Adrenal gland (tissue), 12 donors: ENCODE data around the gene APCDD1. TPM values are rescaled to one million over a fixed set of nuclear protein-coding genes. Genes with fewer than 3 reads are reported as not detected.

Experiments used
- DNase-seq, 7 donors: peaks; one replicate each; pipeline ENCODE4 v3.0.0-alpha.2; 2019 to 2020
- H3K27ac ChIP-seq, 5 donors: fragments of 200-600 bp; sonication (generic) in 4 of 5; 1 replicate in 3 of 5; 2 replicates in 2 of 5; pipeline versions ENCODE4 v1.5.1 to v1.8.0; 2016 to 2020; ENCODE audit warnings: mild to moderate bottlenecking in 1 of 5
- H3K27me3 ChIP-seq: fragments of 200-600 bp; 2 replicates; pipeline ENCODE4 v1.8.0; 2021
- H3K36me3 ChIP-seq, 2 donors: fragments of 200-600 bp; replicated peaks in 1 of 2; 1 replicate in 1 of 2; 2 replicates in 1 of 2; pipeline versions ENCODE4 v1.5.1 to v1.8.0; 2018 to 2022
- H3K4me1 ChIP-seq, 2 donors: fragments of 200-600 bp; replicated peaks in 1 of 2; 1 replicate in 1 of 2; 2 replicates in 1 of 2; pipeline versions ENCODE4 v1.5.1 to v1.8.0; 2018 to 2021
- H3K4me3 ChIP-seq, 4 donors: fragments of 200-600 bp; sonication (generic) in 3 of 4; one replicate each; pipeline ENCODE4 v1.5.1; 2016 to 2018
- H3K9me3 ChIP-seq, 3 donors: fragments of 200-600 bp; sonication (generic) in 1 of 3; replicated peaks in 1 of 3; 1 replicate in 2 of 3; 2 replicates in 1 of 3; pipeline versions ENCODE4 v1.5.1 to v1.8.0; 2016 to 2021
- POLR2A ChIP-seq, 2 donors: fragments of 450-650 bp; IDR thresholded peaks; one replicate each; pipeline ENCODE4 v1.6.1; 2017; ENCODE audit warnings: antibody characterized with exemption in 2 of 2, mild to moderate bottlenecking in 2 of 2, moderate library complexity in 1 of 2
- WGBS, 4 donors: extraction: QIAGEN DNeasy Blood & Tissue Kit in 2 of 4; methylation state at CpG; one replicate each; pipeline versions ENCODE4 v1.1.5 to v1.1.7; 2013 to 2017; 5-methylcytosine and 5-hydroxymethylcytosine counted together
- intact Hi-C, 2 donors: fragments of 100-400 bp; cut with DNase I; formaldehyde crosslinking; loops; one replicate each; pipeline versions ENCODE4 v1.14.1 to v1.15.0; 2022 to 2023
- polyA plus RNA-seq, 3 donors: library from polyadenylated mRNA; stranded (reverse); fragments of 200-250 nt in 2 of 3; fragments of 350-450 nt in 1 of 3; fragmentation: Illumina TruSeq in 1 of 3; extraction: RNeasy Lipid Tissue Mini Kit (QIAGEN cat#74804) in 1 of 3; gene quantifications; one replicate each; pipeline ENCODE4 v1.2.3, GENCODE V29; 2013 to 2014
- total RNA-seq, 9 donors: library from RNA; depleted of rRNA in 4 of 9; stranded (reverse); fragments of >200 nt in 4 of 9; fragments of 120-200 nt in 1 of 9; fragmentation: NEBNext Ultra II Directional in 1 of 9; extraction: Animal tissue kit (Norgen Biotek cat#: 25700) in 1 of 9; gene quantifications; one replicate each; pipeline versions ENCODE4 v1.1.0 to v1.2.4, GENCODE V29; 2013 to 2023
- TF ChIP-seq, protein P1 (sequence below), 6 experiments: fragments of 450-650 bp in 4 of 6; fragments of 200-600 bp in 2 of 6; sonication (generic) in 1 of 6; IDR thresholded peaks; 1 replicate in 5 of 6; 2 replicates in 1 of 6; pipeline versions ENCODE4 v1.5.1 to v1.8.0; 2016 to 2021; ENCODE audit warnings: antibody characterized with exemption in 6 of 6, mild to moderate bottlenecking in 2 of 6, moderate library complexity in 1 of 6
- donor health status: healthy with polysubstance abuse.
- donor health status: Bipolar disorder and iron deficiency.
- donor health status: DM: yes; HTN: yes; CAD: no.
- donor health status: DM: no; HTN: no; CAD: no.
- donor health status: DM: no; HTN: no; CAD: no.
- donor health status: DM: yes; HTN: yes; CAD: no.

APCDD1 gene
- total and polyA plus RNA-seq, 12 donors, result 7.1 to 62.2 (median 21.9) TPM

- Histone ChIP-seq H3K27ac (no peak overlapping the region), H3K36me3 (no peaks in the 10 kb centered on the region), H3K27me3 (no peaks in the 10 kb centered on the region), H3K9me3 (no peaks in the 10 kb centered on the region), H3K4me3 (no peak overlapping the region), H3K4me1 (no peaks in the 10 kb centered on the region)
- 64 to 75% (median 66%) methylated on average over 5 of the region's 5 CpGs for WGBS, 4 donors
- DNase-seq, result no peak
- intact Hi-C loops, result no loop called here
- TF ChIP-seq POLR2A (IDR thresholded peaks at IDR 0.05), result no peak
- TF ChIP-seq, protein P1, sequence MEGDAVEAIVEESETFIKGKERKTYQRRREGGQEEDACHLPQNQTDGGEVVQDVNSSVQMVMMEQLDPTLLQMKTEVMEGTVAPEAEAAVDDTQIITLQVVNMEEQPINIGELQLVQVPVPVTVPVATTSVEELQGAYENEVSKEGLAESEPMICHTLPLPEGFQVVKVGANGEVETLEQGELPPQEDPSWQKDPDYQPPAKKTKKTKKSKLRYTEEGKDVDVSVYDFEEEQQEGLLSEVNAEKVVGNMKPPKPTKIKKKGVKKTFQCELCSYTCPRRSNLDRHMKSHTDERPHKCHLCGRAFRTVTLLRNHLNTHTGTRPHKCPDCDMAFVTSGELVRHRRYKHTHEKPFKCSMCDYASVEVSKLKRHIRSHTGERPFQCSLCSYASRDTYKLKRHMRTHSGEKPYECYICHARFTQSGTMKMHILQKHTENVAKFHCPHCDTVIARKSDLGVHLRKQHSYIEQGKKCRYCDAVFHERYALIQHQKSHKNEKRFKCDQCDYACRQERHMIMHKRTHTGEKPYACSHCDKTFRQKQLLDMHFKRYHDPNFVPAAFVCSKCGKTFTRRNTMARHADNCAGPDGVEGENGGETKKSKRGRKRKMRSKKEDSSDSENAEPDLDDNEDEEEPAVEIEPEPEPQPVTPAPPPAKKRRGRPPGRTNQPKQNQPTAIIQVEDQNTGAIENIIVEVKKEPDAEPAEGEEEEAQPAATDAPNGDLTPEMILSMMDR (IDR thresholded peaks at IDR 0.05), result no peak
Measured at GRCh38 chr18:10421859-10422258, 32.6 kb upstream of the APCDD1 start.

- H3K27me3 ChIP-seq, result no peaks in the 10 kb centered on the region
- H3K36me3 ChIP-seq, result no peaks in the 10 kb centered on the region
- no peak for TF ChIP-seq POLR2A (IDR thresholded peaks at IDR 0.05)
- TF ChIP-seq, protein P1 (IDR thresholded peaks at IDR 0.05), result no peak
- no peak overlapping the region for H3K4me3 ChIP-seq
- no peaks in the 10 kb centered on the region for H3K4me1 ChIP-seq
- H3K27ac ChIP-seq, result no peak overlapping the region
- 77 to 100% (median 88%) methylated on average over 1 to 6 of the region's 6 CpGs for WGBS, 4 donors
- no peaks in the 10 kb centered on the region for H3K9me3 ChIP-seq
- DNase-seq, result no peak
- intact Hi-C loops, result no loop called here
Measured at GRCh38 chr18:10422731-10423130, 31.7 kb upstream of the APCDD1 start.

- H3K27ac ChIP-seq, result peak overlapping the region in 2 of 5 donors; percentile 42 to 80
- DNase-seq, result peak in 6 of 7 donors; percentile 31 to 72 (median 48)
Measured at GRCh38 chr18:10424585-10425307, 29.7 kb upstream of the APCDD1 start.

DNA sequence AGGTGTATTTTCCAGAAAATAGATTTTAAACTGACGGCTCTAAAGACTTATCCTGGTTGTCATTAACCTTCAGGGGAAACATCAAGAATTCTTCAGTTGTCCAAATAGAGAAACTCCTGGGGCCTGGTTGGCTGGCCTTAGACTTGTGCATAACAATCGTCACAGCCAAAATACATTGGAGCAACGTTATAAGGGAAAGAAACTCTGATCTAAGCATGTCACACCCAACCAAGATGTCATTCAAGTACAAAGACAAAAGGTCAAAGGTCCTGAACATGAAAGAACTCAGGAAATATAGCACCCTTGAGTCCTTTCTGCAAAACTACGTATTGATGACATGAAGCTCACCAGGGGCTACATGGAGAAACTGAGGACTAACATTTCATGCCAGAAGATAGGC lies 23.8 kb upstream of the APCDD1 start:
- no peaks in the 10 kb centered on the region for H3K9me3 ChIP-seq
- no peaks in the 10 kb centered on the region for H3K36me3 ChIP-seq
- no peaks in the 10 kb centered on the region for H3K27me3 ChIP-seq
- no peak overlapping the region for H3K4me3 ChIP-seq
- intact Hi-C loops, result no loop called here
- DNase-seq, result peak in 1 of 7 donors; percentile 20
- H3K27ac ChIP-seq, result no peak overlapping the region
- 24 to 76% (median 51%) methylated on average over 4 of the region's 4 CpGs for WGBS, 4 donors
- no peak for TF ChIP-seq POLR2A (IDR thresholded peaks at IDR 0.05)
- TF ChIP-seq, protein P1 (IDR thresholded peaks at IDR 0.05), result no peak
- H3K4me1 ChIP-seq, result no peaks in the 10 kb centered on the region

More at GRCh38 chr18:10424585-10425307, 29.7 kb upstream of the APCDD1 start:
- no peaks in the 10 kb centered on the region for H3K36me3 ChIP-seq
- intact Hi-C loops, result no loop called here
- TF ChIP-seq POLR2A (IDR thresholded peaks at IDR 0.05), result no peak
- TF ChIP-seq, protein P1 (IDR thresholded peaks at IDR 0.05), result no peak
- no peak overlapping the region for H3K4me3 ChIP-seq
- no peaks in the 10 kb centered on the region for H3K27me3 ChIP-seq
- H3K4me1 ChIP-seq, result no peaks in the 10 kb centered on the region
- 21 to 33% (median 26%) methylated on average over 7 of the region's 7 CpGs for WGBS, 4 donors
- H3K9me3 ChIP-seq, result no peaks in the 10 kb centered on the region
